GM12878 (cell line): ENCODE results near the gene ITPR2. TPM values are rescaled to one million over a fixed set of nuclear protein-coding genes. Genes with fewer than 3 reads are reported as not detected.
A peak's percentile ranks its signal among the peaks of the same experiment; 100 is the strongest.

ENCODE experiments used
- ATF2 ChIP-seq: IDR thresholded peaks from 2 replicates; pipeline ENCODE4 v1.6.1; 2012; ENCODE audit warnings: low read length, inconsistent platforms
- BRCA1 ChIP-seq: IDR thresholded peaks from 2 replicates; pipeline ENCODE4 v1.6.1; 2011; ENCODE audit warnings: low read depth, low read length, improper control_type of control experiment
- CBFB ChIP-seq: IDR thresholded peaks from 2 replicates; pipeline ENCODE4 v1.6.1; 2016; ENCODE audit warnings: antibody characterized with exemption, low read depth
- CREB1 ChIP-seq: IDR thresholded peaks from 2 replicates; pipeline ENCODE4 v1.6.1; 2012; ENCODE audit warnings: low read depth, mild to moderate bottlenecking, inconsistent platforms
- FOXM1 ChIP-seq: IDR thresholded peaks from 2 replicates; pipeline ENCODE4 v1.6.1; 2012; ENCODE audit warnings: low read depth, mild to moderate bottlenecking, inconsistent platforms, low read length, moderate library complexity
- MAX ChIP-seq: IDR thresholded peaks from 2 replicates; pipeline ENCODE4 v1.6.1; 2012; ENCODE audit warnings: low read depth, low read length, improper control_type of control experiment
- NFIC ChIP-seq: IDR thresholded peaks from 2 replicates; pipeline ENCODE4 v1.6.1; 2012; ENCODE audit warnings: low read depth, mild to moderate bottlenecking, inconsistent platforms, low read length, moderate library complexity
- NKRF ChIP-seq: fragments of 450-650 bp; conservative IDR thresholded peaks from 2 replicates; pipeline ENCODE4 v1.6.1; 2017; ENCODE audit warnings: mild to moderate bottlenecking, moderate library complexity
- NRF1 ChIP-seq: conservative IDR thresholded peaks from 2 replicates; pipeline ENCODE4 v1.6.1; 2011; ENCODE audit warnings: mild to moderate bottlenecking, low read depth, low read length, improper control_type of control experiment
- PBX3 ChIP-seq: IDR thresholded peaks from 2 replicates; pipeline ENCODE4 v1.6.1; 2011; ENCODE audit warnings: mild to moderate bottlenecking, low read depth, low read length, moderate library complexity; ENCODE audit not compliant: insufficient replicate concordance
- POU2F2 ChIP-seq: IDR thresholded peaks from 3 replicates; pipeline ENCODE4 v1.6.1; 2011; ENCODE audit warnings: low read depth, mild to moderate bottlenecking, low read length, borderline replicate concordance
- PRDM15 ChIP-seq: fragments of 450-650 bp; formaldehyde crosslinking; IDR thresholded peaks from 2 replicates; pipeline ENCODE4 v1.4.0; 2020; ENCODE audit warnings: mild to moderate bottlenecking, moderate library complexity
- RAD51 ChIP-seq: fragments of 450-650 bp; IDR thresholded peaks from 2 replicates; pipeline ENCODE4 v1.6.1; 2016; ENCODE audit warnings: moderate library complexity, mild to moderate bottlenecking, inconsistent platforms
- RELA ChIP-seq: fragments of 450-650 bp; IDR thresholded peaks from 2 replicates; pipeline ENCODE4 v1.8.0; 2014; ENCODE audit warnings: borderline replicate concordance; ENCODE audit not compliant: partially characterized antibody
- RFX5 ChIP-seq: IDR thresholded peaks from 2 replicates; pipeline ENCODE4 v1.6.1; 2011; ENCODE audit warnings: low read depth, low read length, improper control_type of control experiment
- RUNX3 ChIP-seq: IDR thresholded peaks from 2 replicates; pipeline ENCODE4 v1.6.1; 2012; ENCODE audit warnings: low read length, inconsistent platforms
- SIN3A ChIP-seq: IDR thresholded peaks from 2 replicates; pipeline ENCODE4 v1.6.1; 2012; ENCODE audit warnings: low read depth, low read length, improper control_type of control experiment
- ZBTB40 ChIP-seq: fragments of 450-650 bp; IDR thresholded peaks from 2 replicates; pipeline ENCODE4 v1.6.1; 2016; ENCODE audit warnings: mild to moderate bottlenecking, moderate library complexity, borderline replicate concordance
- polyA plus RNA-seq, 11 experiments: library from polyadenylated mRNA; depleted of rRNA in 4 of 11; unstranded in 6 of 11; stranded (reverse) in 5 of 11; fragments of >200 nt; fragmentation: Nextera tagmentation in 4 of 11; fragmentation: Illumina TruSeq in 1 of 11; extraction: Ambion mirVana in 4 of 11; extraction: Trizol in 1 of 11; gene quantifications; 1 replicate in 1 of 11; 2 replicates in 10 of 11; pipeline versions ENCODE4 v1.2.1 to v1.2.3, GENCODE V29; 2011 to 2016; ENCODE audit warnings: inconsistent platforms in 2 of 11, missing spikeins in 2 of 11, low read depth in 1 of 11
- total RNA-seq, 4 experiments: library from RNA; depleted of rRNA in 3 of 4; stranded (reverse); fragments of >200 nt in 3 of 4; fragmentation: Illumina TruSeq in 1 of 4; extraction: Trizol in 1 of 4; gene quantifications; 2 replicates each; pipeline versions ENCODE4 v1.2.1 to v1.2.3, GENCODE V29; 2013 to 2021

Gene ITPR2
- total and polyA plus RNA-seq, 10 of the 15 experiments (the other 5 are each of a cell fraction or from before 2014, with no cell fraction given): 7.5 to 76.2 (median 47.1) TPM

GRCh38 chr12:26514364-26514763 lies 318.6 kb downstream of the ITPR2 start (continued):
- TF ChIP-seq PBX3 (no peak), ATF2 (peak; percentile 41; the same call in 1 of the 2 replicates), BRCA1 (no peak), FOXM1 (peak; percentile 47; the same call in 1 of the 2 replicates), RFX5 (no peak), SIN3A (no peak), NRF1 (no peak), PRDM15 (CRISPR knock-in tag) (no peak), RUNX3 (peak; percentile 63; the same call in 1 of the 2 replicates), RAD51 (no peak), ZBTB40 (no peak), NKRF (no peak), CREB1 (no peak), NFIC (peak; percentile 59; the same call in 1 of the 2 replicates), POU2F2 (no peak), RELA (no peak), MAX (no peak), CBFB (no peak)
